ENCODE data around the gene PTRHD1. TPM values are rescaled to one million over a fixed set of nuclear protein-coding genes. Genes with fewer than 3 reads are reported as not detected.

The PTRHD1 gene
- total and polyA plus RNA-seq, 2 of the 8 experiments (the other 6 are each of a cell fraction or from before 2014, with no cell fraction given): 46.2 to 91.9 TPM

- TF ChIP-seq ATF2 (IDR thresholded peaks at IDR 0.05; ENCODE audit: low read length) (no peak), ASH2L (IDR thresholded peaks at IDR 0.05; ENCODE audit: low read length) (no peak), MAX (IDR thresholded peaks at IDR 0.05) (no peak), EZH2 (IDR thresholded peaks at IDR 0.05; ENCODE audit: low read depth, low read length, severe bottlenecking) (no peak), RAD21 (IDR thresholded peaks at IDR 0.05 in 1 of 2, conservative IDR thresholded peaks at IDR 0.05 in 1 of 2; ENCODE audit: low read depth in 2 of 2, low read length in 2 of 2) (no peak), GTF2F1 (IDR thresholded peaks at IDR 0.05; ENCODE audit: borderline replicate concordance, low read depth, low read length) (no peak)
Observed at GRCh38 chr2:24833821-24834732, 40.9 kb upstream of the PTRHD1 start (continued).
